ENCODE data around the gene ERC2. TPM values are rescaled to one million over a fixed set of nuclear protein-coding genes. Genes with fewer than 3 reads are reported as not detected.

ERC2 gene
- total RNA-seq, 1 experiment from 2014 or later = 1.2 TPM

- DNase-seq (ENCODE audit: low read depth) = no peak
Observed at GRCh38 chr3:56424885-56425284, 43.4 kb downstream of the ERC2 start.

DNA sequence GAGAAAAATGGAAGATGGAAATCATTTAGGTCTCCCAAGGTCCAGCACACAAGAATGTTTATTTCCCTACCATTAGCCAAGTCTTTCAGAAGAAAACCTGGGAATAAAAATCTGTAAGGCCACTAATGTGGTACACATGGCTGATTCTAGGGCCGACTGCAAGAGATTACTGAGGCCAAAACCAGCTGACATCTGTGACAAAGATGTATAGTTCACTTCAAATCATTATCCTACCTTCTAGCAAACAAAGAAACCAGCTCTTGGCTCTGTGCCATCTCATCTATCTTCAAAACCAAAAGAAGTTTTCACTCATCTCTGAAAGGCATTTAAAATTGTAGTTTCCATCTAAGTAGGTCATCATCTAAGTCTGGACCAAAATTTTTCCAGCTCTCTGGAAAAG is 43.9 kb downstream of the ERC2 start:
- no peak for DNase-seq (ENCODE audit: low read depth)

DNA sequence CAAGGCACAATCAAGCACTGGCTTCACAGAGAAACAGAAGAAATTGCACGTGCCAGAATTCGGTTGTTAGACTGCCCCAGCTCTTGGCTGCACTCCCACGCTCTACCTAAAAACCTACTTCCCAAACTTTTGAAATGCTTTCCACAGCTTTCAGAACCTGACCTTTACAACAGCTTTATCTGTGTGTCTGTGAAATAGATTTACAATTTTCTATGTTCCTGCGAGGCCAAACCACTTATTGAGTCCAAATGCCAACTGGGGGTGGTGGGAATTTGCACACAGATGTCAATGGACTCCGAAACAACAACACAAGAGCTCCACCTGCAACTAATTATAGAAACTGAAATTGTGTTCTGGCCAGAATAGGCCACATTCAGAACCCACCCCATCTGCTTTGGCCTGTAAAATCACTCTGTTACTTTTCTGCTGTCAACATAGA is 44.6 kb downstream of the ERC2 start:
- DNase-seq (ENCODE audit: low read depth) = no peak

DNA sequence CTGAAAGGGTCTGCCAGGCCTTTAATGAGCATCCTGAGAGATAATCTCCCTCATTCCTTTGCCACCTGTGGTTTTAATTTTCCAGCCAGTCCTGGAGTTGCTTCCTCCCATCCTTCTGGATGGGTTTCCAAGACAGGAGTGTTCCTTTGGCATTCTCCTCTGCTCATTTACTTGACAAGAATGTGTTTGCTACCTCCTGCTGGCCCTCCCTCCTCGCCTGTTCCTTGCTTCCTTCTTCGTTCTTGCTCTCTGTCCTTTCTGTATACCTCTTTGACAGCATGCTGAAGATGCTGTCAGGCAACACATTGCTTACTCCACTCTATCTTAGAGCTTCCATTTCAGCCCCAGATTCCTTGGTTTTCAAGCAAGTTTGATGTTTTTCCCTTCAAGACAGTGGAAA is 46.0 kb downstream of the ERC2 start:
- DNase-seq (ENCODE audit: low read depth) = no peak

DNA sequence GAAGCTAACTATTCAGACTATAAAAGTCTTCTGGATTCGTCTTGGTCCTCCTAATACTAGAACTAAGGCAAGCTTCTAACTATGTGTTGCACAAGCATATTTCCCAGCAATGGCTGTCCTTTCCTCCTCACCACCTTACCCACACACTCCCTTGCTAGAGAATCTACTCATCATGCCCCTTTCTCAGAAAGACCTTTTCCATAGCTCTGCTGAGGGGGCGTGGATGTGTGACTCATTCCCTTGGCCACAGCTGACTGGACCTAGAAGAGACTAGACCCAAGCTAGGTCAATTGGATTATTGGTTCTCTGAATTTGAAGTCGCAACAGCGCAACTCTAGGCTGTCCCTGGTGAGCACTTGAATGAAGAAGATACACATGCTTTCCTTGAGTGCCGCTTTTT is 47.1 kb downstream of the ERC2 start:
- DNase-seq (ENCODE audit: low read depth) = no peak

DNA sequence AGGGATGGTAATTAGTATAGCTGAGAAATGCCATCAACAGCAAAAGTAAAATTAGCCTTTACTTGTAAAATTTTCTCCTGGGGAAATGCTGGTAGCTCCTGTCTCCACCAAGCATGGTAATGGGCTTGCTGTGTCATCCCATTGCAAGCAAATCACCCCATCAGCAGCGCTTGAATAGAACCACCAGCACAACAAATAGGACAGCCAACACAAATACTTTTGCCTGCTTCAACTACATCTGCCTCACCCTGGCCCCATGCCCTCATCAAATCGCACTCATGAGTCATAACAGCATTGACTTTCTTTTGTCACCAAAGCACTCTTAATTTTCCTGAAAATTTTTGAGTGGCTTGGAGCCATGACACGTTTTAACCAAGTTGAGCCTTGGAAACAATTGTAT is 52.6 kb downstream of the ERC2 start:
- peak; percentile 1 for DNase-seq (ENCODE audit: low read depth)

DNA sequence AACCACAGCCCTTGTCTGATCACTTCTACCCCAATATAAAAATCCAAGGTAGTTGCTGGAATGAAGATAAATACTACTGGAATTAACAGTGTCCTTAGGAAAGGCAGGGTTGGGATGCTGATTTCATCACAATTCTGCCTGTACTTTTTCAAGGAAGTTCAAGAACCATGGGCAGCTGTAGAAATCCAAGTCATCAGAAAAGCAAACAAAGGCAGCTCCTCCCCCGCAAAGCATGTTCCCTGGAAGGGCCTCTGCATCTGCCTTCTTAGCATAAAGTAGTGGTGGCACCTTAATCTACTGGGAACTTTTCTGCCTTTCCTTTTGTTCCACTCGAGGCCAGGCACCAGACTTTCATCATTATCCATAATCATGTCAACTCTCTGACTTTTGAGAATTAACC is 54.4 kb downstream of the ERC2 start:
- DNase-seq (ENCODE audit: low read depth) = no peak

DNA sequence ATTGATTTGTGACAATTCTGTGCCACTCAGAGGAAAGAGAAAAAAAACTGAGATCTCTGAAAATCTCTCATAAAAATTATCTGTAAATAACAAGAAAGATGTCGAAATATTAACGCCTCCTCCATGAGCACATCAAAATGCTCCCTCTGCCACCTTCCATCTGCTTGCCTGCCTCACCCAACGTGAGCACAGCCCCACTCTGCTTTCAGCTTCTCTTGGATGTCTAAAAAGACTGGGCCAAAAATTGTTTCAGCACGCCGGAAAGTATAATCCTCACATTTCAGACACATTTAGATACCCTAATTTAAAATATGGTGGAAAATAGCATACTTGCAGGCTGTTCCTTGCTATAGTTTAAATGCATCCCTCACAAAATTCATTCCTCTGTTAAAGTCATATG is 57.1 kb downstream of the ERC2 start:
- no peak for DNase-seq (ENCODE audit: low read depth)

- DNase-seq (ENCODE audit: low read depth) = no peak
Observed at GRCh38 chr3:56410576-56410975, 57.7 kb downstream of the ERC2 start.

DNA sequence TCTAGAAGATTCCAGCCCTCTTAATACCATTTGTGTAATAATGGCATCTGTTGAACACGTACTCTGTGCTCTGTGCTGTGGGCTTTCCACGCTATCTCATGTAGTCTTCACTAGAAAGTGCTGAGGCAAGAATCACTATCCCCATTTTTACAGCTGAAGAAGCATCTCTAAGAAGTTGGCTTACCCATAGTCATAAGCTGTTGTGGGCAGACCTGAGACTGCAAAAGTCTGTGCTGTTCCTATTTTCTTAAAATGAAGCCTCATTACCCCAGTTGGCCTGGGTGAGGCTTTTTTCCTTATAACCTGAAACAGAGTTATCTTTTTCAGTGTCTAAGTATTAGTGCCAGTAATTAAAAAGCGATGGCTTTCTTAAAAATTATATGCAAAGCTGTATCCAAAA is 58.5 kb downstream of the ERC2 start:
- no peak for DNase-seq (ENCODE audit: low read depth)

DNA sequence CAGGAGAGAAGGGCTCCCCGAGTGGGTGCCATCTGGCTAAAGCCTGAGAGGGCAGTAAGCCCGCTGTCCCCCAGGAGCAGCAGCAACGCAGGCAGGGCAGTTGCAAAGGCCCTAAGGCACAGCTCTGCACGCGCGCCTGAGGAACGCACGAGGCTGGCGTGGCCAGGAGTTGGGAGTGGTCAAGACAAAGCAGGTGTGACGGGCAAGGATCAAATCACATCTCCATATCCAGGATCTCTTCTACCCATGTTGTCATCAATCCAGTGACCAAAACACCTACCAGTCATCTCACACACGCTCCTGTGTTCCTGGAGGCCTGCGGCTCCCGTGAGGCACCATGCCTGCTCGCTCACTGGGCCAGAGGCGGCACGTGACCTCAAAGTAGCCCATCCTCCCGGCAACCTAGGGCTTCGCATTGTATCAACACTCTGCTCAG is 59.5 kb downstream of the ERC2 start:
- DNase-seq (ENCODE audit: low read depth) = no peak

DNA sequence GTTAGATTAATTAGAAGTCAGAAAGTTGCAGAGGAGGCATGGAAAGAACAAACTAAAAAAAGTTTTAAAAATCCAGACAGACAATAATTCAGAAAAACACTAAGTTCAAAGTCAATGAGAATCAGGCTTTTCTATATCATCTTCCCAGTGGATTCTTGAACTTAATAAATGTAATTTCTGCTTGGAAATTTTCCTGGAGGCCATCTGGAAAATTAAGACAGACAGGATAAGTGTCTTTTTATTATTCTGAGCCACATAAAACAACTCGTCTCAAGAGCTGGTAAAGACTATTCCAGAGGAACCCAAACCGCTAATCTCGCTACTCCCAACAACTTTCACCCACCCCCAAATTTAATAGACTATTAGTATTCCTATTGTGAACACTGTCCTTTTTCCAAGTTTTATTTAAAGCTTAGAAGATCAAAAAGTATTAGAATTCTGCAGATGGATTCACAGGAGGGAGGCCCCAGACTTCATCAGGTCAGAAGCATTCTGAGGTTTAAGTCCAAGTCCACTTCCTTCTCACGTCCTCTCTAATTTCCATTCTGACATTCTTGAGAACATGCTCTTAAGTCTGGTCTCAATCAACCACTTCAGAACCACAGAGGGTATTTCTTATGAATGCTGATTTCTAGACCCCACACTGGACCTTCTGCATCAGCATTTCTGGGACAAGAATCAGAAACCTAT is 61.3 kb downstream of the ERC2 start:
- no peak for DNase-seq (ENCODE audit: low read depth)

DNA sequence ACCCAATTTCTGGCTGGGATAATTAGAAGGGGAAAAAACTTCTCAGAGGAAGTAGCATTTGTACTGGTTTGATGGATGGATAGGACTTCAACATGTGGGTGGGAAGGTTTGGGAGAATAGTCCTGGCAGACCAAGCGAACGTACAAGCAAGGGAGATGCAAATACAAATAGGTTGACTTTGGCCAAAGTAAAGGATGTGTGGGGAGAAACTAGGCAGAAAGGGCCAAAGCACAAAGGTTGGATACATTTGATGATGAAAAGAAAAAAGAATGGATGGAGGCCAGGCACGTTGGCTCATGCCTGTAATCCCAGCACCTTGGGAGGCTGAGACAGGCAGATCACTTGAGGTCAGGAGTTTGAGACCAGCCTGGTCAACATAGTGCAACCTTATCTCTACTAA is 63.4 kb downstream of the ERC2 start:
- no peak for DNase-seq (ENCODE audit: low read depth)

- DNase-seq (ENCODE audit: low read depth) = no peak
Observed at GRCh38 chr3:56398659-56399058, 69.6 kb downstream of the ERC2 start.

DNA sequence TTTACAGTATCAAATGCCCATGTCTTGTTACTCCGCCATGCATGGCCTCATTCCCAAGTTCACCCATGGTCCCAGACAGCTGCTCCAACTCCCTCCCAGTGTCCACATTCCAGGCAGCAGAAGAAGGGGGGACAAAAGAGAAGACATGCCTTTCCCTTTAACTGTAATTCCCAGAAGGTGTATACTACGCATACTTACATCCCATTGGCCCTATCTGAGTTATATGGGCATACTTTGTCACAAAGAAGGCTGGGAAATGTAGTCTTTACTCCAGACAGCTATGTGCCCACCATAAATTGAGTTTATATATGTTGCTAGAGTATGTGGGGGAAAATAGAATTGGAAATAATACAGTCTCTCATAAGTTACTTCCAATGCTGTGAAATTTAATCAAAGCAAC is 70.5 kb downstream of the ERC2 start:
- DNase-seq (ENCODE audit: low read depth) = no peak

DNA sequence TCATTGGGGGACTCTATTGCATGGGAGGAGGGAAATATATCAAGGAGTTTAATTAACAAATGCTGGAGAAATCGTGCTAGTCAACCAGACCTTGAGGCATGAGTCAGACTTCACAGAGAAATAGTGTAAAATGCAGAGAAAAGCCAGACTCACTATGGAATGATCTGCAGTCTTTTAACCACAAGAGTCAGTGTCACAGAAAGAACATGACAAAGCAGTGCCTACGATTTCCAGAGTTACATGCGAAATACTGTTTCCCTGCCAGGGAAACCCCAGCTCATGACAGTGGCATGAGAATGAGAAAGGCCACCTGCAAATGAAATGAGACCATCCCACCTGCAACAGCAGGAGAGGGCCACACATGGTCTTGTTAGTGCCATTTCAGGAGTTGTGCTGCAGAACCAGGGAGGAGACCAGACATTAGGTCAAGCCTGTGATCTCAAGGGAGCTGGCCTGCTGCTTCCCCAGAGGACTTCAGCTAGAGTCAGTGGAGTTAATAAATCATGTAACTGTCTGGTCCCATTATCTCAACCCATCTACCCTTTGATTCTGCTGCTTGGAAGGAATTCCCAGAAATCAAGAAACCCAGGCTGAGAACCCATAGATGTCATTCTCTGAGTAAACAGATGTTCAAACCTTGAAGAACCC is 79.0 kb downstream of the ERC2 start:
- DNase-seq (ENCODE audit: low read depth) = no peak

- no peak for DNase-seq (ENCODE audit: low read depth)
Observed at GRCh38 chr3:56383092-56383491, 85.2 kb downstream of the ERC2 start.

DNA sequence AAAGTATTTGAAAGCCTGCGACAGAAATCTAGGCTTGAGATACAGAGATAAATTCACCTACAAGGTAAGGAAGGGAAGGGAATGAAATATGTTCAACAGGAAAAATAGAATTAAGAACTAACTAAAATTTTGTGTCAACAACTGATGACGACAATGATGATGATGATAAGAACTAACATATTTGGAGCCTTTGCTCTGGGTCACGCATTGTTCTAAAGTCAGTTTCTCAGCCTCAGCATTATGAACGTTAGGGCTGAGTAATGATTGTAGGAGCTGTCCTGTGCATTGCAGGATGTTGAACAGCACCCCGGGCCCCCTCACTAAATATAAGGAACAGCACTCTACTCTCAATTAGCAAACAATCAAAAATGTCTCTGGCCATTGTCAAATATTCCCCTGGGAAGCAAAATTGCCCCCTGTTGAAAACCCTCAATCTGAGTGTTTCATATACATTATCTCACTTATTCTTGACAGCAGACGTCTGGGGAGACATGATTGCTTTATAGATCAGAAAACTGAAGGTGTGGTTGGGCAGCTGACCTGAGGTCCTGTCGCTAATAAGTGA is 88.5 kb downstream of the ERC2 start:
- DNase-seq (ENCODE audit: low read depth) = no peak

DNA sequence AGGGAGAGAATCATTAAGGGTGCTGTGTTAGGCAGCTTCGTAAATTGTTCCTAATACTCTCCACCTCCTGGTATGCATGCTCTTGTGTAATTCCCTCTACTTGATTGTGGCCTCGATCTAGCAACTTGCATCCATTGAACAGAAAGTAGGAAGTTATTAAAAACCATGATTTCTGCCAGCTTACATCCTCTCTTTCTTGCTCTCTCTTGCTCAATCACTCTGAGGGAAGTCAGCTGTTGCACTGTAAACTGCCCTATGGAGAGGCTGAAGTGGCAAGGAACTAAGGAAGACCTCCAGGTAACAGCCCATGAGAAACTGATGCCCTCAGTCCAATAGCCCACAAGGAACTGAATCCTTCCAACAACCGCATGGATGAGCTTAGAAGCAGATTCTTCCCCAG is 92.6 kb downstream of the ERC2 start:
- no peak for DNase-seq (ENCODE audit: low read depth)

DNA sequence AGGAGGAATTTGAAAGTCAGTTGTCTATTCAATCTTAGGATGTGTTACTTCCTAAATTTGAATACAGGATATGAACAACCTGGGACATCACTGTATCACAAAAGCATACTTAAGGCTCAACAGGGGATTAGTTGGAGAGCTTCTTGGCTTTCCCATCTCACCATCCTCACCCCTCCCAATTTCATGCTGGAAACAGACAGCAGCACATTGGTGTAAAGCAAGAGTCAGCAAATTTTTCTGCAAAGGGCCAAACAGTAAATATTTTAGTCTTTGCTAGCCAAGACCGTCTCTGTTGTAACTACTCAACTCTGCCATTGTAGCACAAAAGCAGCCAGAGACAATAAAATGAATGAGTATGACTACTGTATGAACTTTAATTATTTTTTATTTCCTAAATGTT is 94.9 kb downstream of the ERC2 start:
- DNase-seq (ENCODE audit: low read depth) = no peak

DNA sequence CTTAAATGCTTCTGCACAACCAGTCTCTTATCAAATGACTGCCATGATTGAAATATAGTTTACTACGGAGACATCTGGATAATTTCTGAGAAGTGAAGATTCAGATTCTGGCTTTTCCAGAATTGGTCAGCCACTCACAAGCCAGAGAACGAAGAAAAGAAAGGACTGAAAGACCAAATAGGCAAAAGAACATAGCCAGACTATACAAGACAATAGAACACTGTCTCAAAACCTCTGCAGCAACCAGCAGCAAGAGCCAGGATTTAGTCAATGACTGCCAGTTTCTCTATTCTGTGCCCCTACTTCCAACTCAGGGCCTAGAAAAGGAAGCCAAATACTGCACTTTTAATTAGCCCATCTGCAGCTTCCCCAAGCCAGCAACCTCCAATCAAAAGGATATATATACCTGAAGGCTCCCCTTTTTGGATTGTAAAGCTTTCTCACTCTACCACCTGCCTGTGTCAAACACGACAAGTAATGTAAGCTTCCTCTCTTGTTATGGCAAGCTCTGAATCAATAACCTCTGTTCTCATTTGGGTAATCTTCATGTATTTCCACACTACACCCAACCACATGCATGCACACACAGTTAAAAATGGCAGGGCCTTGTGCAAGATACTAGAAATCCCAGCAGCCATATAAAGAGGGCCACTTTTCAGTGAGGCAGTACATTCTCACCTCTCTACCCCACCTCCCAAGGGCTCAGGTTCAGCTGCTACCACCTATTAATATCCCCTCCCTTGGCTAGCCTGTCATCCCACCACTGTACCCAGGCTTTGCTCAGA is 97.1 kb downstream of the ERC2 start:
- no peak for DNase-seq (ENCODE audit: low read depth)

DNA sequence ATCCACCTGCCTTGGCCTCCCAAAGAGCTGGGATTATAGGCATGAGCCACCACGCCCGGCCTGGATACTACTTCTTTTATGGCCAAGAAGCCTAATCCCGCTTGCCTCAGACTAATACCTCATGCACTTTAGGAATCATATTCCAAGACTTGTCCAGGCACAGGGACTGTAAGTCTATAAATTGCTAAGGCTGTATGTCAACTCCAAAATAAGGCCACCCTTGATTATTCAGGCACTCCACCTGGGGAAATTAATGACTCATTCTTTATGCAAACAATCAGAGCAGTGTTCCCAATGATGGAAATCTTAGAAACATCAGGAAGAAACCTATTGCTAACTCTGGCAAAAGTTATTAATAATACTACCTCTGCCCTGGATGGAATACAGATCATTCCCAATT is 98.4 kb downstream of the ERC2 start:
- no peak for DNase-seq (ENCODE audit: low read depth)

- DNase-seq (ENCODE audit: low read depth) = no peak
Observed at GRCh38 chr3:56368846-56369245, 99.4 kb downstream of the ERC2 start.
